ENCODE measurements around the gene PBX3.

DNA sequence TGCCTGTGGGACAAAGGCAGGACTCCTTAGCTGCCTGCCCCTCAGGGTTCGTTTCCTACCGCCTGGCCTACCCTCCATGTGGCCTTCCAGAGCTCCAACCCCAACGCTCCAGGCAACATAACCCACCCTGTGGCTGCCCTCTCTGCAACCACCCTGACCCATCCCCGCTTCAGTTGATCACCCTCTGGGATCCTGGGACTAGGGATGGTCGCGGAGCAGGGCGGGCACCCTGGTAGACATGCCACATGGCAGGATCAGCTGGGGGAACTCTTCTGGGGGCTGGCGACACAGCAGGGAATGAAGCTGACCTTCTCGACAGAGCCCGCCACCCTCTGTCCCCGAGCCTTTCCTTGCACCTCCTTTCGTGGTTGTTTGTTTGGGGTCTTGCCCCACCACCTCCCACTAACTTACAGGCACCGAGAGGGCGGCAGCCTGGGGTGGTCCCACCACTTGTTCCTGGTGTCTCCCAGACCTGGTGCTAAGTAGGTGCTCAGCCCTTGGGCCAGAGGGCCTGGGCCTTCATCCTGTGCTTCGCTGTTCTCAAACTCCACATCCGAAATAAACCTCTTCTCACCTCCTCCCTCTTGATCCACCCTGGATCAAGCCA lies 243.1 kb downstream of the PBX3 start:
- TF ChIP-seq, protein P1, sequence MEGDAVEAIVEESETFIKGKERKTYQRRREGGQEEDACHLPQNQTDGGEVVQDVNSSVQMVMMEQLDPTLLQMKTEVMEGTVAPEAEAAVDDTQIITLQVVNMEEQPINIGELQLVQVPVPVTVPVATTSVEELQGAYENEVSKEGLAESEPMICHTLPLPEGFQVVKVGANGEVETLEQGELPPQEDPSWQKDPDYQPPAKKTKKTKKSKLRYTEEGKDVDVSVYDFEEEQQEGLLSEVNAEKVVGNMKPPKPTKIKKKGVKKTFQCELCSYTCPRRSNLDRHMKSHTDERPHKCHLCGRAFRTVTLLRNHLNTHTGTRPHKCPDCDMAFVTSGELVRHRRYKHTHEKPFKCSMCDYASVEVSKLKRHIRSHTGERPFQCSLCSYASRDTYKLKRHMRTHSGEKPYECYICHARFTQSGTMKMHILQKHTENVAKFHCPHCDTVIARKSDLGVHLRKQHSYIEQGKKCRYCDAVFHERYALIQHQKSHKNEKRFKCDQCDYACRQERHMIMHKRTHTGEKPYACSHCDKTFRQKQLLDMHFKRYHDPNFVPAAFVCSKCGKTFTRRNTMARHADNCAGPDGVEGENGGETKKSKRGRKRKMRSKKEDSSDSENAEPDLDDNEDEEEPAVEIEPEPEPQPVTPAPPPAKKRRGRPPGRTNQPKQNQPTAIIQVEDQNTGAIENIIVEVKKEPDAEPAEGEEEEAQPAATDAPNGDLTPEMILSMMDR (IDR thresholded peaks at IDR 0.05; ENCODE audit: low read depth, low read length, poor library complexity, severe bottlenecking) = no peak
- no peak for TF ChIP-seq EZH2phosphoT487 (IDR thresholded peaks at IDR 0.05; ENCODE audit: borderline replicate concordance, low read length)
